G401.6 (cell line): ENCODE results near the gene XG.

Experiments used
- FAIRE-seq: peaks from 2 replicates; lab custom pipeline; 2012; peaks lifted over from hg19 to GRCh38; lab: Jason Lieb, UNC

The XG gene

DNA sequence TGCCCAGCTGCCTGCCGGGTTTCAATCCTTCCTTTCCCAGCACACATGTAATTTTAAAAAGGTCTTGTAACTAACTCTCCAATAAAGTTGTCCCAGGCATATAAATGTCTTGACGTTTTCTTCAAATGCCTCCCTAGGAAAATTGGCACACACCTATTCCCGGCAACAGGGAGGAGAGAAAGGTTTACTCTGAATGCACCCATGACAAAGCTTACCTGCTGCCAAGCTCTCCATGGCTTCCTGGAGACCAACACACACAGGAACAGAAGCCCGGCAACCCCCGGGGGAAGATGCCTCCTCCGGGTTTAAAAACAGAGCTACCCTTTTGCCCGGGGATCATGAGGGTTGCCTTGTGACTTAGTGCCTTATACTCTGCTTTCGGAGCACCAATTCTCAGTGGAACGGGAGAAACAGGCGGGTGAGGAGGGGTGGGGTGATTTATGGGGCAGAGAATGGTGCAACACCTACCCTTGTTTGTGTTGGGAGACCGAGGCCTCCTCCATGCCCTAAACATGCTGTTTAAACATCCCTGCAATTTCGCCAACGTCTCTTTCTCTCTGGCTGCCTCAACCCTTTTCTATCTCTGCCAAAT is 72.1 kb downstream of the XG start:
- FAIRE-seq, result no peak

DNA sequence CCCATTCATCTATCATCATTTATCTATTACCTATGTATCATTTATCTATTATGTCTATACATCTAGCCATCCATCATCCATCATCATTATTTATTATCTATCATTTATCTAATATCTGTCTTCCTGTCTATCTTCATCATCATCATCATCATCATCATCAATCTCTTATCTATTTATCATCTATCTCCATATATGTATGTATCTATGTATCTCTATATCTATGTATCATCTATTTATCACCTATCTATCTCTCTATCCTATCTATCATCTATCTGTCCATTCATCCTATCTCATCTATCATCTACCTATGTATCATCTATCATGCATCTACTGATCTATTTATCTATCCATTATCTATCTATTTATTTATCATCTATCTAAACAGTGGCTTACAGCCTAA is 73.0 kb downstream of the XG start:
- FAIRE-seq, result no peak

DNA sequence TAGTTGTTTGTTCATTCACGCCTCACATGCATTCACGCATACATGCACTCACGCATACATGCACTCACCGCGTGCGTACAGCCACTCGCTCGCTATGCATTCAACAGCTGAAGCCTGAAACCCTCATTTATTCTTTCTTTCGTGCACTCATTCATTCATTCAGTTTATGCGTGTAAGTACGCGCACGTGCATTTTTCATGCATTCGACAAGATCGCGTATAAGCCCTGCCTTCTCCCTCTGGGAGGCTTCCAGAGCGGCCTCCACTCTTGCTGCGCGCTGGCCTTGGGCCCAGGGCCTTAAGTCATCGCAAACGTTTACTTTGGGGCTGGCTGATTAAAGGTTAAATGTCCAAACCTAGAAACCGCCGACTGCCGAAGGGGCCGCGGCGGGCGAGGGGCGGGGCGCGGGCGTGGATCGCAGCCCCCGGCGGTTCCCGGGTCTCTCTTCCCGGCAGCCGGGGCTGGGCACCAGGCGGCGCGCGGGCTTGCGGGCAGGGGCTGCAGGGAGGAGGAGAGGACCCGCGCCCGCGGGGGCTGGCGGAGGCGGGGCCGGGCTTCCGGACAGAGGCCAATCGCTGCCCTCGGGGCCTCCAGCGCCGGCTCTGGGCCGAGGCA is 76.6 kb downstream of the XG start, which contains the start of gene GYG2:
Gene GYG2, plus strand, starts transcription at position 587 of the 615 bp plus-strand sequence. CDS start 1,259 bp downstream, outside the sequence.
- FAIRE-seq, result no peak

DNA sequence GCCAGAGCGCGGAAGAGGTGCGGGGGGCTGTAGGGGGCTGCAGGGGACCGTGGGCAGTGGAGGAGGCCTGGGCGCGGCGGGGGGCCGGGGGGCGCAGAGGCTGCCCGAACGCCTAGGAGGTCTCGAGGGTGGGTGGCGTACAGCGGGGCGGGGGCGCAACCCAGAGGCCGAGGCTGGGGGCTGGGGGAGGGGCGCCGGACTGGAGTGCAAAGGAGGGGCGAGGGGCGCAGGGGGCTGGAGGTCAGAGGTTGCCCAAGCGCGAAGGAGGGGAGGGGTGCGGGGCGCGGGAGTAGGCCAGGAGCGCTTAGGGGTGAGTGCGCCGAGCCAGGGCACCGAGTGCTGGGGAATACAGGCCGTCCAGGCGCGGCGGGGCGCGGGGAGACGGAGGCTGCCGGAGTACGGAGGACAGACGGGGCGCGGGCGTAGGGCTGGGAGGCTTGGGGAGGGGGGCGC is 77.1 kb downstream of the XG start:
- no peak for FAIRE-seq

DNA sequence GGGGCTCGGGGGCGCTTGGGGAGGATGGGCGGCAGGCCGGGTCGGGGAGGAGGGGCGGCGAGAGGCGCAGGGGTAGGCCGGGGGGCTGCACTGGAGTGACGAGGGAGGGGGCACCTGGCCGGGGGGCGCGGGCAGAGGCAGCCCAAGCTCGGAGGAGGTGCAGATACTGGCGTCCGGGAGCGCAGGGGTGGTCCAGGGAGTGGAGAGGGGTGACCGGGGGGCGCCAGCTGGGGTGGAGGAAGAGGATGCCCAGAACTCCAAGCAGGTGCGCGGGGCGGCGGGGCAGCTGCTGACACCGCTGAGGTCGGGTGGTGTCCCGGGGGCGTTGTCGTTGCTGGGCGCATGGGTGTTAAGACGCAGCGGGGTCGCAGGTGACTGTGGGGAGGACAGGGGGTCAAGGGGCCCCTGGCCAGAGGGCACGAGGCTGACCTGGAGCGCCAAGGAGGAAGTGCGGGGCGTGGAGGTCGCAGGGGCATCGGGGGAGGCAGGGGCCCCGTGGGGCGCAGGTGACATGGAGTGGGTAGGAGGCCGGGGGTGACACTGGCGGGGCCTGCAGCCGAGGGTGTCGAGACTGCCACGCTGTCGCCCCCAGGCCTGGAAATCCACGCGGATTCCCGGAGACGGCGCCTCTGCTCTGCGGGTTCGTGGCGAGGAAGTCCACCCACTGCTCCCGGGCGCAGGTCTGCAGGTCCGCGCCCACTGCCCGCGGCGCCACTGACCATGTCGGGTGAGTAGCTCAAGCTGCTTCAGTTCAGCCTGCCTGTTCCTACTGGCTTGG is 77.8 kb downstream of the XG start:
- FAIRE-seq, result no peak

DNA sequence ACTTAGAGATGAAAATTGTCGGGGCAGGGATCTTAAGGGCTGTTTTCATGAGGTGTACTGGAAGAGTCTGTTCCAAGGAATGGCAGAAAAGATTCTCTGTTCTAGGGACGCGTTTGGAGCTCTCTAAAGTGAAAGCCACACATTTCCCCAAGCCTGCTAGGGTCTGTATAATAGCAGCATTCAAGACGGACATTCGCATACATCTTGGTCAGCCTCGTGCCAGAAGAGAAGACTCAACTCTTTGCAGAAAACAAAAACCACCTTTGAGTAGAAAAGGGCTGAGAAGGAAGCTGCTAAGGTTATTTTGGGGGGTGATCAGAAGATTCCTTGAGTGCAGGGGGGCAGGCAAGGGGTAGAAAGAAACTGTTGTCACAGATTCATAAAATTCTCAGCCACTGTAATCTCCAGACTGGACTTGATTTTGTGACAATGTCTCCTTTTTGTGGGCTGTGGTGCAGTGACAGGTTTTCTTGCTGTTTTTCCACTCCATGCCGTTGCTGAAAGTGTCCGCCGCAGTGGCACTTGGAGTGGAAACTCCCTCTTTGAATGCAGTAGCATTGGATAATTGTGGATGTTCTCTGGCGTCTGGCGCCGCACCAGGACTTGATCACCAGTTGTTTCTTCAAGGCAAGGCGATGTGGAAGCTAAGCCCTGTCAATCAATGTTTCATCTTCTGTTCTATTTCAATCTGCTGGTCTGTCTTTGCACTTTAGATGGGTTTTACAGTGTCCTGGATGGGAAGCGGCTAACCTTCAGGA is 79.8 kb downstream of the XG start:
- no peak for FAIRE-seq

DNA sequence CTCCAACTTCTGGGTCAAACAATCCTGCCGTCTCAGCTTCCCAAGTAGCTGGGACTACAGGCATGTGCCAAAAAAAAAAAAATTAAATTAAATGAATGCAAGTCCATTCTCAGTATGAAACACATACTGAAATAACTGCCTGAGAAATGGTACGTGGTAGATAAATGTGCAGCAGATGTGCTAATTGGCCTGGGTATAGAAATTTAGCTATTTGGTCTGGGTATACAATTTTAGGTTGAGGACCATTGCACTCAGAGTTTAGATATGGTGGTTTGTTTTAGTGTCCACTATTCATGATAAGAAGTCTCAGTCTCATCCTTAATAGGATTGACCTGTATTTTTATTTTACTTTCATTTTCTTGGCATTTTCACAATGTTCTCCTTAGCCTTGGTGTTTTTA is 86.1 kb downstream of the XG start:
- no peak for FAIRE-seq

DNA sequence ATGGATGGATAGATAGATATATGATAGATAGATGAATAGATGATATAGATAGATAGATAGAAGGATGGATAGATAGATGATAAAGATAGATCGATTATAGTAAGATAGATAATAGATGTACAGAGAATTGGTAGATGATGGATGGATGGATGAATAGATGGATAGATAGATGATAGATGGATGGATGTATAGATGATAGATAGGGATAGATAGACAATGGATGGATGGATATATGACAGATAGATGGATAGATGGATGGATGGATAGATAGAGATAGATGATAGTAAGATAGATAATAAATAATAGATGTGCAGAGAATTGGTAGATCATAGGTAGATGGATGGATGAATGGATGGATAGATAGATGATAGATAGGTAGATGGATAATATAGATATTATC is 89.1 kb downstream of the XG start:
- FAIRE-seq, result no peak

DNA sequence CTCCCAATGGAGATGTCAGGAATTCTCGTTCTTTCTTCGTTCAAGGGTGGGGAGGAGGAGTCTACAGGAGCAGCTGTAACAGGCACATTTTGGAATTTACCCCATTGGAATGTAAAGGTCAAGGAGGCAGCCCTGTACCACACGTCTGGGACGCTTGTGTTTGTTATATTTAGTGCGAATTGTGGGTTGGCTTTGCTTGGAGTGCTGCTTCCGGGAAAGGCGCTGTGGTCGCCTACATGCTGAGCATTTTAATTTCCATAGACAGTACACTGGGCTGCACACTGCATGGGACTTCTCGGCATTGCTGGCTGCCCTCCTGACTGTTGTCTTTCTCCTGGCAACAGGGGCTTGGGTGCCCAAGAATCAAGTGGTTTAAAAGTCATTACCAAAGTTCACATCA is 89.7 kb downstream of the XG start:
- FAIRE-seq, result no peak

DNA sequence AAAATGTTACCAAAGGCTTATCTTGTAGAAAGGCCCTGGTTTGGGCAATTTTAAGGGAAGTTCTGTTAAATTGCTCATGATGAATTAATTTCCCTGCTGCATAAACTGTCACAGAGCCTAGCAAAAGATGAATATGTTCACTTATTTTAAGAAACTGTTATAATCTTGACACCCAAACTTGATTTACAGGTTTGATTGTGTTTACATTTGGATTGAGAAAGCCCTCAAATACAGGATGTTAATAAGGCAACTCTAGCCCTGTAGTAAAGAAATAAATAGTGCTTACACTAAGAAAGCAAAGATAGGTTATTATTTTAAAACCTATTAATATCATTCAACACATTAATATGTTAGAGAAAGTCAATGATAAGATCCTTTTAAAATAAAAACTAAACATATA is 95.2 kb downstream of the XG start:
- FAIRE-seq, result no peak

DNA sequence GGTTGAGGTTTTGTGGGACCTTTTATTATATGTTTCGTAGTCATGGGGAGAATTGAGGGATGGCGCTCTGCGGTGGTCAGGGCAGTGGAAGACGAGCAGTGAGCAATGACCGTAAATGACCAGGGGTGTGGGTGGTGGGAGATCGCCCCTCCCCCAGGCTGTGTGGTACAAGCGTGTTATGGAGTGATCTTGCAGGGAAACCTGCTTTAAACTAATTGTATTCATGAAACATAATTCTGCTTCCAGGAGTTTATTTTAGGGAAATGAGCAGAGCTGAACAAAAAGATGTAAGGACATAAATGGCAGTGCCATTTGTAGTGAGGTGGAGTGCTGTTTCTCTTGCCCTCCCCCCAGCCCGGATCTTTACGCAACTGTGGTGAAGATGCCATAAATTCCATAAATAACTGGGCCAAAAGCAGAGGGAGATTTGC is 97.0 kb downstream of the XG start:
- FAIRE-seq, result no peak

DNA sequence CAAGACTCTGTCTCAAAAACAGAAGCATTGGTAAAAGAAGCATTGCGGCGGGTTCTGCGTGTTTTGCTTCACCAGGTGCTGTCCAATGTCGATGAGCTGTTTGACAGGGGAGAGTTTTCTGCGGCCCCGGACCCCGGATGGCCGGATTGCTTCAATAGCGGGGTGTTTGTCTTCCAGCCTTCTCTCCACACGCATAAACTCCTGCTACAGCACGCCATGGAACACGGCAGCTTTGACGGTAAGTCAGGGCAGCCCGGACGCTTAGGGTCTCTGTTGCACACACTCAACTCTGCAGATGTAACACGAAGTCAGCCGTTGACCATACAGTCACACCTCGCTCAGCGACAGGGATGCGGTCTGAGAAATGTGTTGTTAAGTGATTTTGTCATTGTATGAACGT is 103.1 kb downstream of the XG start:
- no peak for FAIRE-seq

DNA sequence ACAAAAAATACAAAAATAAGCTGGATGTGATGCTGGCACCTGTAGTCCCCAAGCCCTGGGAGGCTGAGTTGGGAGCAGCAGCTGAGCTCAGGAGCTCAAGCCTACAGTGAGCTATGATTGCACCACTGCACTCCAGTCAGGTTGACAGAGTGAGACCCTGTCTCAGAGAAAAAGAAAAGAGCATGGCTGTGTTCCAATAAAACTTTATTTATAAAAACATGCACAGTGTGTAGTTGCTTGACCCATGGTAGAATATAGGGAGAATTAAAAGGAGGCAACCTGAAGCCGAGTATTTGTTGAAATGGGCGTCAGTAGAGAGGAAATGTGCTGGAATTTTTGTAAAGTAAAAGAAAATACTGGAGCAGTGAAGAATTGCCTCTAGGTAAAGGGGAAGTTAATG is 103.9 kb downstream of the XG start:
- FAIRE-seq, result no peak

DNA sequence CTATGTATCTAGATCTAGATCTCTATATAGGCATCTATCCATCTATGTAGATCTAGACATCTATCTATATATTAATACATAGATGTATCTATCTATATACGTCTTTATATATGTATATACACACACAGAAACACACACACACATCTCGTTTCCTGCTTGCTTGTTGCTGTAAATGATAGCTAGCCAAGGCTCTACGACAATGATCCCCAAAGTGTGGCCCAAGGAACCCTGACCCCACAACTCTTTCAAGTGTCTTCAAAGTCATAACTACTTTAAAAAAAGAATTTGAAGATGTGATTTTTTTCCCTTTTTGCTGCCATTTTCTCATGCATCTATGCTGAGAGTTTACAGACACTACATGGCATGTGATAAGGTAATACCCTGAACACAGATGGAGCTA is 105.7 kb downstream of the XG start:
- FAIRE-seq, result no peak

DNA sequence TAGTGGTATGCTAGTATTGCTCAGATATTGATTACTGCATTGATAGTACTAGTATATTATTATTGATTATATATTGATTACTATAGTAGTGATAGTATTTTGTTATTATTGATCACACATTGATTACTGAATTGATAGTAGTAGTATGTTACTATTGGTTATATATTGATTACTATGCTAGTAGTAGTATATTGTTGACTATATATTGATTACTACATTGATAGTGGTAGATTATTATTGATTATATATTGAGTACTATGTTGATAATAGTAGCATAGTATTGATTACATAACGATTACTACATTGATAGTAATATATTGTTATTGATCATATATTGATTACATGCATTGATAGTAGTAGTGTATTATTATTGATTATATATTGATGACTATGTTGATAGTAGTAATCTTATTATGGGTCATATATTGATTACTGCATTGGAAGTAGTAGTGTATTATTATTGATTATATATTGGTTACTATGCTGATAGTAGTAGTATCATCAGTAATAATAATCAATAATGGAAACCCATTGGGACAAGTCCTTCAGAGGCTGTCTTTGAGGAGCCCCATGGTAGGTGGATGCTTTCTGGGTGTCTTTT is 107.5 kb downstream of the XG start:
- peak; percentile 13 for FAIRE-seq

DNA sequence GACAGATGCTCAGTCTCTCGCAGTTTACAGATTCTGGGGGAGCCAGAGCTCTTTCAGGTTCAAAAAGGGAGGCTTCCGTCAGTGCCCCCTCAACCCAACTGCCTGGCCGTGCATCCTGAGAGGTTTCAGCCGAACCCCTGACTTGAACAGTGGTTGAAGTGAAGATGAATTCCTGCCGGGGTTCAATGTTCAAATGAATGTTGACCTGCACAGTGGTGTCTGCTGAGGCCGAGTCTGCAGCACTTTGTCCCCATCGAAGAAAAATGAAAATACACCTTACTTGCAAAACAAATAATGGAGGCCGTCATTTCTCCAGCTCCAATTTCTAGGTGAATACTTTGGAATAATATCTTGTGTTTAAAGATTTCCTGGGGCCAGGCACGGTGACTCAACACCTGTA is 110.6 kb downstream of the XG start:
- FAIRE-seq, result no peak

DNA sequence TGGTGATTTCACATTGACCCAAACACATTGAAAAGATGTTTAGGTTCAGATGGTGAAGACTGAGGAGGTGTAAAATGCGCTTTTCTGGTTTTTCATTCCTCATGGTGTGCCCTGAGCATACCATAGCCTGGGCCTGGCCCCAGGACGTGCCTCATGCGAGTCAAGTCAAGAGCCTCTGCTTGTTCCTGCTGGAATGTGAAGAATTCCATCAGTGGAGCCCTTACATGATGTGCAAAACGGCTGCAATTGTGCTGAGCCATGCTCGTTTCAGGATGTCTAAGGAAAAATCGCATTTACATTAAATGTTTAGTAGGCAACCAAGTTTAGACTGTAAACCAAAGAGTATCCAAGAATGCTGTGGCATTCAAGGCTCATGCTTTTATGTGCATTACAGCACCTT is 111.8 kb downstream of the XG start:
- FAIRE-seq, result no peak
